IPS DF 4.7 (cell line): ENCODE measurements around the gene ALDH1A1.
"Not testable (repeated sequence)": the region's sequence is repeated elsewhere in the genome, so short reads cannot be mapped to it uniquely, and the experiment has no call there.

ENCODE experiments used
- DNase-seq: peaks from one replicate; pipeline ENCODE4 v3.0.0-alpha.2; 2013; ENCODE audit warnings: low spot score; ENCODE audit errors: extremely low read depth

ALDH1A1 gene

DNA sequence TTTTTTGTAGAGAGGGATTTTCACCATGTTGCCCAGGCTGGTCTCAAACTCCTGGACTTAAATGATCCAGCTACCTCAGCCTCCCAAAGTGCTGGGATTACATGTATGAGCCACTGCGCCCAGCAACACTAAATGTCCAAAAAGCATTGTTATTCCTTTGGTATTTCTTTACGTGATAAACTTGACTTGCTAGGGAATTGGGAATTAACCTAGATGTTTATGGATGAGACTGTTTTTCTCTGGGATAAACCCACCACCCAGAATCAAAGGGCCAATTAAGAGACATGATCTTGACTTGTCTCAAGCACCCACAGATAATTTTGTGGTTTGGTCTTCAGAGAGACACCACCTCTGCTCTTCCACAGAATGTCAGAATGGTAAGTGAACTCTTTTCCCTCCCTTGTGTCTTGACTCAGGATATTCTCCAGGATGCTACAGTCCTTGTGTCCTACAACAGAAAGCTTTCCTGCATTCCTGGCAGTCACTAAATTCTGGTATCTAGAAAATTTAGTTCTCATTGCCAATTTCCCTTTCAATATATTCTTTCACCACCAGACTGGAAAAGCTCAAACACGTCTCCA, 55.7 kb downstream of the ALDH1A1 start:
- DNase-seq, result no peak

DNA sequence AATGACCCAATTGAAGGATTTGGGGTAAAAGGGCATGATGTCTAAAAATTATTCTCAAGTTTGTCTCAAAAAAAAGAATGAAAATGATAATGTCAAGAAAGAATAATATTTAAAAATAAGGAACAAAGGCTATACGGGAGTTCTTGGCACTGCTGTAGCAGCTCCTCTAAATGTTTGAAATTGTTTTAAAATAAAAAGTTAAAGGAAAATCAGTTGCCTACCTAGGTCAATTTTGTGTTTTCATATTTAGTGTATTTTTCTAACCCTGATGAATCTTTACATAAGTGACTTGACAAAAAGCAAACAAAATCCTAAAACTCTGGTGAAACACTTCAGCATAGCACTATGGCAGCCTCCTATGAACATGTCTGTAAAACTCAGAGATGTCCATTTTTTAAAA, 56.4 kb downstream of the ALDH1A1 start:
- DNase-seq, result no peak

DNA sequence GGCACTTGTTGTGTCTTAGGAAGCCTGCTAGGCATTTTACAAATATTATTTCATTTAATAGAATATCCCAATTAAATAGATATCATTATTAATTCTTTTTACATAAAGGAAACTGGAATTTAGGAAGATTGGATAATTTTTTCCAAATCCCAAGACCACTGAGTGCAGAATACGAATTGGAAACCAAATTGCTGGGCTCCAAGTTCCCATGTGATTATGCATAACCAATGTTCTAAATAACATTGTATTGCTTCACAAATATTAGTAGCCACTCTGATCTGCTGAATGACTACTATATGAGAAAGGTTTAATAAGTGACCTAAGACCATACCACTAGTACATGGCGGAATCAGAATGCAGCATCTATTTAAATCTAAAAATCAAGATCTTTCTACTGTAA, 57.7 kb downstream of the ALDH1A1 start:
- no peak for DNase-seq

DNA sequence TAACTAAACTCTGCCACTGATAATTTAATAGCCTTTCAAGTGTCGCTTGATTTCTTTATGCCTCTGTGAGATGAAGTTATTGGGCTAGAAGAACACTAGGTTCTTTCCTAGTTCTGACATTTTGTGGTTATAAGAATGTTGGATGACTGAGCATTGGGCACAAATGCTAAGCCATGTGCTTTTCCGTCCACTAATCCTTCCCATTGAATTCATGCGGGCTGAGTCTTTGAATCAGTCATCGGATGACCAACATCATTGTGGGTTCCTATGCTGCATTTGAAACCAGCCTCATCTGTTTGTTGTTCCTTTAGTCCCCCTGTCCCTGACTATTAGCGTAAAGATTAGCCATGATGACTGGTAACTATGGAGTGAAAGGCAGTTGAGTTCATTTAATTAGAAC, 58.5 kb downstream of the ALDH1A1 start:
- no peak for DNase-seq

DNA sequence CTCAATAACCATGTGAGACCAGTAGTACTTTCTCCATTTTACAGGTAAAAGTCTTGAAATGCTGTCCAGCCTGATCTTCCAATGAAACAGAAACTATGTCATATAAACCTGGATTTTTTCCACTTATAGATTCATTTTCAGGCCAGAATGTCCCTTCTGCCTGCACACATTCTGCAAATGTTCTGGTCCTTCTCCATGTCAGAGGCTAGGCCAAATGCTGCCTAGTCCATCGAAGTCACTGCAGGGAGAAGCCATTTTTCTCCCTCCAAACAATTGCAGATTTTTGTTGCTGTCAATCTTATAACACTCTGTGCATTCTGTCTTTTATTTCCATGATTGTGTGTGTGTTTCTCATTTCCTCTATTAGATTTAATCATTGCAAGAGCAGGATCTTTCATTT, 59.4 kb downstream of the ALDH1A1 start:
- no peak for DNase-seq

DNA sequence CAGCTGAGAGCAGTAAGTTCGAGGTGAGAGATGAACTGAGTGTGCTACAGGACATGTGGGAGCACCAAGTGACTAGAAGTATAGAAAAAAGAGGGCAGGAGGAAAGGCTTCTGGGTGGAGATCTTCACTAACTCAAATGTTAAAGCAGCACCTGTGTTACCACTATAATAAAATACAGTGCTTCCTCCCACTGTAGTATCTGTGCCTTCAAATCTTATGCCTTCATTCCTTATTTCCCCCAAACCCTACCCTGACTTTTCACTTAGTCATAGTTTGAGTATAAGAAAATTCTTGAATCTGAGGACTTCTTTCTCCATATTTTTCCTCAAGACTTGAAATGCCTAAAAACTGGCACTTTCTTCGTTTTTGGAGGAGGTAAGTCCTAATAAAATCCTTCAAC, 61.8 kb downstream of the ALDH1A1 start:
- DNase-seq, result no peak

DNA sequence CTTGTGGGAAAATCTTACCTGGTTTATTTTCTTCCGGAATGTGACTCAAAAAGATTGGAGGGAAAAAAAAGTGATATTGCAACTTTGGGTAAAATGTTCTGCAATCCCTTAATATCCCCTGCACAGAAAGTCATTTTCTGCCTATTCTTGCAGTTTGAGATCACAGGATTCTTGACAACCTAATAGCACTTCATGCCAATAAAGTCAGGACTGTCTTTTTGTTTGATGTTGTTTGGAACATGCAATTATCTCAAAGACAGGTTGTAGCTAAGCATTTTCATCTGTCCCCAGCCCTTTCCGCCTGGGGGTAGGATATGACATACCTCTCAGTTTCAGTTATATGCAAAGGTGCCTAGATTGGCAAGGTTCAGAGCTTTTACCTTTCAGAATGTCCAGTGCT, 63.9 kb downstream of the ALDH1A1 start:
- DNase-seq, result no peak

DNA sequence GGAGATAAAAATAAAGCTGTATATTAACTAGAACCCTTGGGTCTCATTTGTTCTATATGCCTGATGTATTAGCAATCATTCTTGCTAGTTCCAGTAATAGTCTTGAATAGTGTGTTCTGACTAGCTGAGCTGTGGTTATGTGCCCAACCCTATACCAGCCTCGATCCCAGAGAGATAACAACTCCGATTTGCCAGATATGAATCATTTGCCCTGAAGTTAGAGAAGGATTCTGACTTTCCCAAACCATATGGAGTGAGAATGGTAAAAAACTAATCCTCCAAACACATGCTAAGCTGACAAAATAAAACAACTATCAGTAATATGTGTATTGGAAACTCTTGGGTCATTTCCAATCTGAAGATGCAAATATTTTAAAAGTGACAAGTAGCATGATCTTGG, 64.8 kb downstream of the ALDH1A1 start:
- no peak for DNase-seq

DNA sequence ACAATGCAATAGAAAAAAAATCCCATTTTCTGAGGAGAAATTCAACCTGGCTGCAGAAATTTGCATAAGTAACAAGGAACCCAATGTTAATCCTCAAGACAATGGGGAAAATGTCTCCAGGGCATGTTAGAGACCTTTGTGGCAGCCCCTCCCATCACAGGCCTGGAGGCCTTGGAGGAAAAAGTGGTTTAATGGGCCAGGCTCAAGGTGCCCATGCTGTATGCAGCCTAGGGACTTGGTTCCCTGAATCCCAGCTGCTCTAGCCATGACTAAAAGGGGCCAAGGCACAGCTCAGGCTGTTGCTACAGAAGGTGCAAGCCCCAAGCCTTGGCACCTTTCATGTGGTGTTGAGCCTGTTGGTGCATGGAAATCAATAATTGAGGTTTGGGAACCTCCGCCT, 66.5 kb downstream of the ALDH1A1 start:
- DNase-seq, result no peak

DNA sequence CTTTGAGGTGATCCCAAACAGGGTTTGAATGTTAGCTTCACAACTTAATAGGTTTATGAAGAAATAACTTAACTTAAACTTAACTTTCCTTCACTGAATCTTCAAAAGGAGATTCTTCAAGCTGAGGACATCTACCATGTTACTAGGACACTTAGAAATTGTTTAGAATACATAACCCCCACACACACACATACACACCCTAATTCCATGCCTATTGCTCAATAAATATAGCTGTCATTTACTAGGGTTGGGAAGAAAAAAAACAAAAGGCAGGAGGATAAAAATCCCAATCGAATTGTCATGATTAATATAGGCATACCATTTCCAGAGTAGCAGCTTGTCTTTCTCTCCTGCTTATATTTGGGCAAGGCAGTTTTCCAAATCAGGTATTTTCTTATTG, 68.3 kb downstream of the ALDH1A1 start:
- no peak for DNase-seq

DNA sequence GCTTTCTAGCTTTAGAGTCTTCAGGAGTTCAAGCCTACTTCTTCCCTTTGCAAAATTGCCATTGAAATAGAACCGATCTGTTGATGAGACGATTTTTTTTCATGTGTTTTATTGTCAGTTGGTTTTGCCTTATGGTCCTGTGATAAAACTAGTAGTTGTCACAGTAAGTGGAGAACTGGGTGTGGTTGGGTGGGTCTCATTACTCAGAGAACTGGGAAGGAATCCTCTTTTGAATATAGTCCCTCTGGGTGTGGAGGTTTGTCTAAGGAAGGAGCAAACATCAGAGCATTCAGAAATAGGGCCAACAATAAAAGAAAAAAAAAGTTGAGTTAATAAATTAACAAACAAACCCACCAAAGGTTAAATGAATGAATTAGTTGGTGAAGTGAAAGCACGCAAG, 69.0 kb downstream of the ALDH1A1 start:
- DNase-seq, result no peak

DNA sequence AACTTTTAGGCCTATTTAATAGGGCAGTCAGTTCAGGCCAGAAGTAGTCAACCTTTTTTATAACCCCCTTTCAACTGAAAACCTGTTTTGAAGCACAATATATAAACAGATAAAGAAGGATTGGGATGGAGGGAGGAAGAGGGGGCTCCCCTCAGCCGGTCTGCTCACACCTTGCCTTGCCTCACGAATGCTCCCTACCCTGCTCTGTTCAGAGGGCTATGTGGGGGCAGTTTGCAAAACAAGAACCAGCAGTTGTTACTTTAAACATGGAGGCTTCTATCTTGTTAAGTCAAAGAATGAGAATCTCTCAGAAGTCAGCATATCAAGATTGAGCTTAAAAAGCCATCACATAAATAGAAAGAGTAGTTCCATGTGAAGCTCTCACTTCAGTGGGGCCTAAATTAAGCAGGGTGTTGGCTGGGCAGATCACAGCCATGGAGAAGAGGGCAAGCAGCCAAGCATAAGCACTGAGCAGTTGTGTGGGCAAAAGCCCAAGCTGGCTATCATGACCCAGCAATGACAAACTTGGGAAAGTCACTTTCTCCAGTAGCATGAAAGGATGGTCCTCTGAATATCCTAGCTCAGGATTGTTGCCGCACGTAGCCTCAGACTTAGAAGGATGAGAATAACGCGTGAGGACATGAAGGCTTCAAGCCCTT, 70.6 kb downstream of the ALDH1A1 start:
- DNase-seq, result no peak

DNA sequence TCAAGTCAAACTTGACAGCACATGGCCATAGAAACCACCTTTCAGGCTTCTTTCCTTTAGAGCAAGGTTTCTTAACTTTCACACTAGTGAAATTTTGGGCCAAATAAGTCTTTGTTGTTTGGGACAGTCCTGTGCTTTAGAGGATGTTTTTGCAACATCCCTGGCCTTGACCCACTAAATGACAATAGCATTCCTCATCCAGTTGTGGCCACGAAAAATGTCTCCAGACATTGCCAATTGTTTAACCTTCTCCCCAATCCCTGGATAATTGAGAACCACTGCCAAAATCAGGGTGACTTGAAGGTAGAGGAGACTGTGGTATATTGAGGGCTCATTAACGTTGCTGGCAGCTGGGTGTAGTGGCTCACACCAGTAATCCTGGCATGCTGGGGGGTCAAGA, 72.0 kb downstream of the ALDH1A1 start:
- DNase-seq, result no peak

DNA sequence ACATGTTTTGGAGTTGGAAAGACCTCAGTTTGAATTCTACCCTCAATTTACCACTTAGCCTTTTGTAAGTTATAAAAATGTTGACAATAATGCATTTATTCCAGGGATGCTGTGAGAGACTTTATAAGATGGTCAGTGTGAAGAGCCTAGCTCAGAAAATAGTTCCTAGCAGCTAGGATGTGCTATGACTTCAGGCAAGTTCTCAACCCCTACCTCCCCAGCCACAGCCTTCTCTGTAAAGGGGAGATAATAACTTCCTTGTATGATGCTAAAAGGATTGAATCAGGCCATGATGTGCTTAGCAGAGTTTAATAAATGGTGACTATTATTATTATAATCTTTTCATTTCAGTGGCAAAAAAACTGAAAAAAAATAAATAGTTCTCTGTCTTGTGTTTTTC, 77.6 kb downstream of the ALDH1A1 start:
- no peak for DNase-seq

DNA sequence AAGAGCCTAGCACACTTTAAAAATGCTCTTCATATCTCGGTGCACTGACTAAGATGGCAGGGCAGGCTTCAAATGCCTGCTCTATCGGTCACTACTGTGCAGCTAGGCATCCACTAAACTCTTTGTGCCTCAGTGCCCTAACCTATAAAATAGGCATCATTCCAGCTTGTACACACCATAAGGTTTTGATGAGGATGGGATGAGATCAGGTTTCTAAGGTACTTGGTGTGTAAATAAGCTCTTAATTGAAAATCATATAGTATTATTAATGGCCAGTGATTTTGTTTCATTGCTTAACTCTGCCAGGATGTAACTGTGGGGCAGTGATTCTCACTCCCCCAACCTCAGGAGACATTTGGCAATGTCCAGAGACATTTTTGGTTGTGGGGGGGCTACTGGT, 78.5 kb downstream of the ALDH1A1 start:
- no peak for DNase-seq

DNA sequence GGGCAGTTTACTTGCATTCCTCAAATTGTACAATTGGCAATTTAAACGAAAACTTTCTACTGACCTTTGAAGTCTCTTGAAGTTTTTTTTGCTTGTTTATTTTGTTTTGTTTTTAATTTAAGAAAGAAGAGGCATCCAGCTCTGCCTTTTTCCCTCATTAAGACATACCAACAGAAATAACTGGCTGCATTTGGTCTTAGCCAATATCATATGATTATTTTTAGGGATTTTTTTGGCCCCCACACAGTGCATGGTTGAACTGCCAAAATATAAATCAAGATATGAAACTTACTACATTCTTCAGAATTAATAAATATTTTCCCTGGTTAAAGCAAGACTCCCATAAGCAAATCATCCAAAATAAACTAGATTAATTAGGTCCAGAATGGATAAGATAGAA, 79.4 kb downstream of the ALDH1A1 start:
- no peak for DNase-seq

DNA sequence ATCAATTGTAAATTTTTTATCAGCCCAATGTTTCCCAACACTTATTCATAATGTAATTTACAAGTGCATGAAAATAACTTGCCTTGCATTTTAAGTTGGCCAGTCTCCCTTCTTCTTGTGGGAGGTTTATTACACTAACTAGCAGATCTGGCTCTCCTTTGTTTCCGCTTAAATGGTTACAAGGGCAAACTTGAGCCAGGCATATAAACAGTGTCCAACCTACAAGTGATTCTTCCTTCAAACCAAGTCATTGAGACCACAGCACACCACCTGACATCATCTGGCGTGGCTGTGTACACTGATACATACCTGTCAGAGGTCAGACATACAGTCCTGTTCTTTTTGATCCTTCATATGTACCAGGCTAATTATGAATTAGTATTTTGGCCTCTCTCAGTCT, 80.1 kb downstream of the ALDH1A1 start:
- DNase-seq, result no peak

DNA sequence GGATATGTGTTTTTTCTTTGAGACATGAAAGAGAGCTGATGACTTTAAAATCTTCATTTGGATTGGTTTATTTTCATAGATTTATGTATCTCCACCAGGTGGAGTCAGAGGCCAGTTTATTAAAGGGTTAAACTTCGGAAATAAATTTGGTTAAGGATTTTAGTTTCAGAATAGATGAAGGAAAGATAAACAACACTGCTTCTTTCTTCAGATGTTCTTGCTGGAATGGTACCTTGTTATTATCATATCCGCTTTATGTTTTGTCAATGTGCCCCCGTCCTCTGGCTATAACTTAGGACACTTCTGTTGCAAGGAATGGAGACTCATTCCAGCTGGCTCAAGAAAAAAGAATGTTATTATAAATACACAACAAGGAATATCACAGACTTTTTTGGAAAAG, 81.2 kb downstream of the ALDH1A1 start:
- DNase-seq, result no peak

DNA sequence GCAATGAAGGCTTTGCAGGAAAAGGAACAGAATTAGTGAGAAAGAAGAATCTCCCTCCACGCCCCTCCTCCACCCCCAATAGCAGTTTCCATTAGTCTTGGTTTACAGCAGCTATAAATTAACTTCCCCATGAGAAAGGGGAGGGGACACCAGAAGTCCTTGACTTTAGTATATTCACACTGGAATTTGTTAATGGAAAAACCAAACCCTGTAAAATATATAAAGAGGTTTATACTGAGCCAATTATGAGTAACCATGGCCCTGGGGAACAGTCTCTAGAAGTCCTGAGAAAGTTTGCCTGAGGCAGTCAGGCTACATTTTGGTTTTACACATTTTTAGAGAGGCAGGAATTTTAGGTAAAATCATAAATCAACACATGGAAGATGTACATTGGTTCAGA, 88.5 kb downstream of the ALDH1A1 start:
- no peak for DNase-seq

DNA sequence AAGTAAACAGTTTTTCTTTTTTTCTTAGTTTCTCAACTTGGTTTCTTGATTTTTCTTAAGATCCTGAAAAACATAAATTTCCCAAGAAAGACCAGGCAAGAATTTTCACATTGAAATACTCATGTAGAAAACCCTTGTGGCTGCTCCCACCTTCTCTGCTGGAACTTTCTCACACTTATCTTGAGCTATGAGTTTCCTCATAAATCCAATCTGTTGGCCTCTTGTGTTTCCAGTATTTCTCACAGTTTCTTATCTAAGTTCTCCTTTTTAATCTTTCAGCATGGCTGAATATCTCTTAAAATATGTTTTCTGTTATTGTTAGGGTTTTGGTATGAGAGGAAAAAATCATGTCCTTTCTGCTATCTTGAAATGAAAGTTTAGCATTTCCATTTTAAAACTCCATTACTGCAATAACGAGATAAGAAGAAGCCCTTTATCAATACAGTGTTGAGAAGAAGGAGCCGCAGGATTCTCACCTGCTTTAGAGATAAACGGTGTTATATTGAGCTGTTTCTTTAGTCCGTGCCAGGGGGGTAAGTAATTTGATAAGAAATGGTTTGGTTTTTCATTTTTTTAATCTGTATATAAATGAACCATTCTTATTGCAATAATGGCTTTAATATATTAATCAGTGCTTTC, 89.3 kb downstream of the ALDH1A1 start:
- DNase-seq, result no peak

DNA sequence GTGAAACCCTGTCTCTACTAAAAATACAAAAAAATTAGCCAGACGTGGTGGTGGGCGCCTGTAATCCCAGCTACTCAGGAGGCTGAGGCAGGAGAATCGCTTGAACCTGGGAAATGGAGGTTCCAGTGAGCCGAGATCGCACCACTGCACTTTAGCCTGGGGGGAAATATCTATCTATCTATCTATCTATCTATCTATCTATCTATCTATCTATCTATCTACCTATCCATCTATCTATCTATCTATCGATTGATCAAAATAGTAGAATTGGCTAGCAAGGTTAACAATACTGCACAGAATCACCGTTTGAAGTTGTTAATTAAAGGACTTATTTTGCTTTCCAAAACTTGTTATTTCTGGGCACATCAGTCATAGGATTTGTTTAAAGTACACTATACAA, 90.1 kb downstream of the ALDH1A1 start:
- not testable (repeated sequence) for DNase-seq

DNA sequence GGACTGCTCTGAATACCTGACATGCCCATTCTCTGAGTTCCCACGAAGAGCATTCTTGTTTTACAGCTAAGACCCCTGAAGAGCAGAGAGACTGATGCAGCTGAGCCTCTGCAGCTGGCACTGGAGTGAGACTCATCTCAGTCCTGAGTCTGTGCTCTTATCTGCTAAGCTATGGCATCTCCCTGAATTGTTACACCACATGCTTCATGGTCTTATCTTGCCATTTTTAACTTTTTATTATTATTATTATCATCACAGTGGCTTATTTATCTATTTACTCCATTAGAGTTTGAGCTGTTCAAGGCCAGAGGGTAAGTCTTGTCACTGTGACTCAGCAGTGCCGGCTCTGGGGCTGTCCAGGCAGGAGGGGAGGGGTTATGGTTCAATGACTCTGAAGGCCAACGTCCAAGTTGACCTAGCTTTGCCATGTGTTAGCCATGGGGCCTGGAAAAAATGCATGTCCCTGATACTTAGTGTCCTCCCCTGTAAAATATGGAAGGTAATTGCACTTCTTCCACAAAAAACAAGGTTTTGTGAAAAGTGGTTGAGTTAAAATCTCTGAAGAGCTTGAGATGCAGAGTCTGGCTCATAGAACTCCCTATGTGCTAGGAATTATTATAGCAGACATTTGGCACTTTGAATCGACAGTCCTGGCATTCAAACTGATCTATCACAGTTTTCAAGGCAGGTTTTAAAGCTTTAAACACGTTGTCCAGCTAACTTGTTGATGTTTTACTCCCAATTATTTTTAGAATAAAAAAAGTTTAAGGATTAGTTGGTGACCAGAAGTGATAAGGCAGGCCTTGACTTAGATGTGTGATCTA, 94.6 kb downstream of the ALDH1A1 start:
- DNase-seq, result no peak
